GM11168 (cell line): ENCODE results near the gene ECSCR.
"Not testable (repeated sequence)": the region's sequence is repeated elsewhere in the genome, so short reads cannot be mapped to it uniquely, and the experiment has no call there.

Experiments used
- in situ Hi-C: fragments of 300-500 bp; cut with MboI; formaldehyde crosslinking; loops from one replicate; pipeline ENCODE4 v1.12.0; 2022; ENCODE audit warnings: low sequenced_read_pairs; ENCODE audit not compliant: unreplicated experiment

ECSCR gene, protein sequence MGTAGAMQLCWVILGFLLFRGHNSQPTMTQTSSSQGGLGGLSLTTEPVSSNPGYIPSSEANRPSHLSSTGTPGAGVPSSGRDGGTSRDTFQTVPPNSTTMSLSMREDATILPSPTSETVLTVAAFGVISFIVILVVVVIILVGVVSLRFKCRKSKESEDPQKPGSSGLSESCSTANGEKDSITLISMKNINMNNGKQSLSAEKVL

DNA sequence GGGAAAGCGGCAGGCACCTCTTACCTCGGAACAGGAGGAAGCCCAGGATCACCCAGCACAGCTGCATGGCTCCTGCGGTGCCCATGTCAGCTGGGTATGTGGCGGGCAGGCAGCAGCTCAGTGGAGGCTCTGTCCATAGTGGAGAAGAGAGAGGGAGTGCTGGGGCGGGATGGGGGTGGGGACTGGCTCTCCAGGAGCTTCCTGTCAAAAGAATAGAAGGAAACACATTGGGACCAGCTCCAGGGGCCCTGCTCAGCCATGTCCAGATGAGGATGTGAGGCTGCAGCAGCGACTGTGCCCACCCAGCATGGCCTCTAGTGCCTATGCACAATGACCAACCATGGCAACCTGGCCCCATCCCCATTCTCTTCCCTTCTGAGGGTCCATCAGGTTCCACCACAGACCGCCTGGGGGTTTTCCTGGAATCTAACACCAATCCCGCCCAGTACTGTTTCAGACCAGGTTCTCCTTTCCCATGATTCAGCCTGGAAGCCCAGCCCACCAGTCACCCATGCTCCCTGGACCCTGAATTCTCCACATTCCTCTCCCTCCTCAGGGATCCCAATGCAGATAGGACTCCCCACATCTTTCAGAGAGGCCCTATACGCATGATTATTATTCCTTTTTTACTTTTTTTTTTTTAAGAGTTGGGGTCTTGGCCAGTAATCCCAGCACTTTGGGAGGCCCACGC lies at the start of gene ECSCR:
Gene ECSCR, minus strand, starts transcription at position 158 of the 691 bp plus-strand sequence. Its CDS starts 73 bp downstream, at position 85.
- in situ Hi-C loops, result loop anchor here (5.0 kb wide), 1 partner anchor 35 kb away; no protein-coding TSS in a partner anchor

DNA sequence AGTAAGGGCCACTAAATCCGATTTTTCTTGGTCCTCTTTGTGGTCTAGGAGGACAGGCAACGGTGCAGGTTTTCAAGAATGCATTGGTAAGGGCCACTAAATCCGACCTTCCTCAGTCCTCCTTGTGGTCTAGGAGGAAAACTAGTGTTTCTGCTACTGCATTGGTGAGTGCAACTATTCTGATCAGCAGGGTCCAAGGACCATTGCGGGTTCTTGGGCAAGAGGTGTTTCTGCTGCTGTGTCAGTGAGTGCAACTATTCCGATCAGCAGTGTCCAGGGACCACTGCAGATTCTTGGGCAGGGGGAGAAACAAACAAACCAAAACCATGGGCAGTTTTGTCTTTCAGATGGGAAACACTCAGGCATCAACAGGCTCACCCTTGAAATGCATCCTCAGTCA lies 42.2 kb upstream of the ECSCR start:
- in situ Hi-C loops, result not testable (repeated sequence)

DNA sequence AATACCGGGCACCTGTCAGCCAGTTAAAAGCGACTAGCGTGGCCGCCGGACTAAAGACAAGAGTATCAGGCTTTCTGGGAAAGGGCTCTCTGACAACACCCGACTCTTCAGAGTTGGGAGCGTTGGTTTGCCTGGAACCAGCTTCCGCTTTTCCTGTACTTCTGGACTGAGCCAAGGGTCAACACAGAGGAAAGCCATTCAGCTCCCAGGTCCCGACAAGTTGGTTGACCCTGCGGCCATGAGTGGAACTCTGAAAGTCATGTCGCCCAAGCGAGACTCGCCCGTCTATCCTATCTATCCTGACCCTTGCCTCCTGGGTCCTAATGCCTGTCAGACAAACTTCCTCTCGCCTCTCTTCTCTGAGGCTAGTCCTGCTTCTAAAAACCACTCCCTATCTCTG lies 41.3 kb upstream of the ECSCR start:
- in situ Hi-C loops, result not testable (repeated sequence)

DNA sequence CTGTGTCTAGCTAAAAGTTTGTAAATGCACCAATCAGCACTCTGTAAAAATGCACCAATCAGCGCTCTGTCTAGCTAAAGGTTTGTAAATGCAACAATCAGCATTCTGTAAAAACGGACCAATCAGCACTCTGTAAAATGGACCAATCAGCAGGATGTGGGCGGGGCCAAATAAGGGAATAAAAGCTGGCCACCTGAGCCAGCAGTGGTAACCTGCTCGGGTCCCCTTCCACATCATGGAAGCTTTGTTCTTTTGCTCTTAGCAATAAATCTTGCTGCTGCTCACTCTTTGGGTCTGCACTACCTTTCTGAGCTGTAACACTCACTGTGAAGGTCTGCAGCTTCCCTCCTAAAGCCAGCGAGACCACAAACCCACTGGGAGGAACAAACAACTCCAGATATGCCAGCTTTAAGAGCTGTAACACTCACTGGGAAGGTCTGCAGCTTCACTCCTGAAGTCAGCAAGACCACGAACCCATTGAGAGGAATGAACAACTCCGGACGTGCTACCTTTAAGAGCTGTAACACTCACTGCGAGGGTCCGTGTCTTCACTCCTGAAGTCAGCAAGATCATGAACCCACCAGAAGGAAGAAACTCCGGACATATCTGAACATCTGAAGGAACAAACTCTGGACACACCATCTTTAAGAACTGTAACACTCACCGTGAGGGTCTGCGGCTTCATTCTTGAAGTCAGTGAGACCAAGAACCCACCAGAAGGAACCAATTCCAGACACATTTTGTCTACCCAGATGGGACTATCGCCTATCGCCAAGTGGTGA lies 40.7 kb upstream of the ECSCR start:
- in situ Hi-C loops, result not testable (repeated sequence)

DNA sequence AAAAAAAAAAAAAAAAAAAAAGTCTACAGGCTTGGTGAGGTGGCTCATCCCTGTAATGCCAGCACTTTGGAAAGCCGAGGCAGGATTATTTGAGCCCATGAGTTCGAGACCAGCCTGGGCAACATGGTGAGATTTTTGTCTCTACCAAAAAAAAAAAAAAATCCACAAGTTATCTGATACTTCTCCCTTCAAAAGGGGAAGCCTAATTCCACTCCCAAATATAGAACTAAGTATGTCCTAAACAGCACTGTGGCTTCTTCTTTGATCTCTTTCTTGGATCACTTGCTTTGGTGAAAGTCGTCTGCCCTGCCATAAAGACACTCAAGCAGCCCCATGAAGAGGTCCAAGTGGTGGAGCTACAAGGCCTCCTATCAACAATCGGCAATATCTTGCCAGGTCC lies 38.8 kb upstream of the ECSCR start:
- in situ Hi-C loops, result no loop called here

DNA sequence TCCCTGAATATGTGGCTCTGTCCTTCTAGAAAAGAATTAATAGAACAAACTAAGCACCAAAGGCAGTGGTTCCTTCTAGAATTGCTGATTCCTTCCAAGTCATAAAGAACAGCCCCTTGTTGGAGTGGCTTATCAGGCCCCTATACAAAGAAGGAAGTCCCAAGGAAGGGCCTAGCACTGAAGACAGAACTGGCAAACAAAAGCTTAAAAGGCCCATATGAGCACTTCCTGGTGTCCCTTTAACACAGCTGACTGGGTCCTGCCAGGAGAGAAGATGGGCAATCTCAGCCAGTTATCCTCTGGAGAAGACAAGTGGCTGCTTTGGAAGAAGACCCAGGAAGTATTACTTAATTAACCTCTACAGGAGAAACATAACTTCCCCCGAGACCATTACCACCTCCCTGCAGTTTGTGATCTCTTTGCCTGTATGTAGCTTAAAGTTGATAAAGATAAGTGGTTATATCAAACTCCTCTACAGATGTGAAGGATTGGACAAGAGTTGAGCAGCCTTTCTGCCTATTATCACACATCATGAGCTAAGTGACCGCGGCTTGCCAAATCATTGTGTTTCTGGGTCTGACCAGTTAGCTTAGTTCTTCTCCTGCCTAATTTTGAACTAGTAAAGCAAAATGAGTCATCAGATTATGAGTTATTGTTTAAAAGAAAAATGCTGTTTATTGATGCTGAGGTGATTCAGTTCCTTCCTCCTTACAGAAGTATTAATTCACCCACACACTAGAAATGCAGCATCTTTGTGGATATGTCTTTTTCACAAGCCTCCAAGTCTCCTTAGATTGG lies 33.3 kb upstream of the ECSCR start:
- in situ Hi-C loops, result loop anchor here (5.0 kb wide), 1 partner anchor 34 kb away; the partner anchor contains the start of gene ECSCR

DNA sequence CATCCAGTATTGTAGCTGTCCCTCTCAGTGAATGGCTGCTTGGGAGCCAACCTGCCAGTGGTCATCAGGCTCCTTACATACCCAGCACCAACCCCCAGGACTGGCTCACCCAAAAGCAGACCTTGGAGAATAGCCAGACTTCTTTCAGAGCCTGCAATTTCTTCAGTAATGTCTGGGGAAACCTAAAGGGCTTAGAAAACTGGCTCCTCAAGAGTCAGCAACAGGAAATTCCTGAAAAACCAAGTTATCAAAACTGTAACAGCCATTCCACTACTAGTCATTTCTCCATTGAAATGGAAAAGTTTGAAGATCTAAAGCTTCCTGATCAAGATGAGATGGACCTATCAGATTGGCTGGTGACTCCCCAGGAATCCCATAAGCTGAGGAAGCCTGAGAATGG lies 32.3 kb upstream of the ECSCR start:
- in situ Hi-C loops, result loop anchor here (5.0 kb wide), 1 partner anchor 33 kb away; the partner anchor contains the start of gene ECSCR

DNA sequence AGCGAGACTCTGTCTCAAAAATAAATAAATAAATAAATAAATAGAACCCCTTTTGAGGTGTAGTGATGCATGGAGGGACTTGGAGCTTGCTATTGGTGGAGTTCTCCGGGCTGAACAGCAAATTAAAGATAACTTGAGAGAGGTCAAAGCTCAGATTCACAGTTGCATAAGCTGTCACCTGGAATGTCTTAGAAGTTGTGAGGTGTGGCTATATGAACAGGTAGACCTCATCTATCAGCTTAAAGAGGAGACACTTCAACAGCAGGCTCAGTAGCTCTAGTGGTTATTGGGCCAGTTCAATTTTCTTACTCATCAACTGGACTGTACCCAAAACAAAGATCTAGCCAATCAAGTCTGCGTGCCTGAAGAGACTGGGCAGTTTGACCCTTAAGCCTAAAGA lies 31.7 kb upstream of the ECSCR start:
- in situ Hi-C loops, result no loop called here

DNA sequence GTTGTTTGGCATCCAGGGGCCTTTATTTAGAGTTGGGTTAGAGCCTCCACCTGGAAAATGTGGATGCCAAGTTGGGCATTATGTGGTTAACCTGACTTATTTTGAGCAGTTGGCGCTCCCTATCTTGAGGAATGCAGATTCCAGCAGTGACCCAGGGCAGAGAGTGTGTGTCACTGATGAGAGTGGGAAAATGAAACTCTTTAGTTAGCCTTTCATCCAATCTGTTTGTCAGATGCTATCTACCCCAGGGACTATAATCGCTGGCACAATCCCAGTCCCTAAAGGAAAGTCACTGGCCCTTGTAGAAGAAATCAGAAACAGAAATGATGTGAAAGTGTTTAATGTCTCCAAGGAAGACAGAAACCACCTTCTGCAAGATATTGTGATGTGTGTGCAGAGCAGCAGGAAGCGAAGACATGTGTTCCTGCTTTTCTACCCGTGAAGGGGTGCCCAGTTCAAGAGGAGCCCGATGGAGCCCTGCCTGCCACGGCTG lies 30.2 kb upstream of the ECSCR start:
- in situ Hi-C loops, result no loop called here

DNA sequence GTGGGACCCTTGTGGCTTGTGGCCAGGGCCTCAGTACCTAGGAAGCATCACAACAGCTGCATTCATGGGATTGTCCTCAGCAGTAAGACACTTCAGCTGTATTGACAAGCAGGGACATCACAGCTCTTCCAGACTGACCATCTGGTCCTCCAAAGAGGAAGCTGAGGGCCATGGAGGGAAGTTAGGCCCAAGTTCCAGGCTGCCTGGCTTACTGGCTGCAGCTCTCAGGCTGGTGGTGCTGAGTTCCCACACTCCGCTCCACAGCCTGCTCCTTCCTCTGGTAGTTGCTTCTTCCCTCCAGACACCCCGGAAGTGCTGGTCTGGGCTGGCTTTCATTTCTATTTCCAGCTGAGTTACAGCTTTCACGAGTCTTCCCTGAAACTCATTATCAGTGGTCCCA lies 25.7 kb upstream of the ECSCR start:
- in situ Hi-C loops, result no loop called here

DNA sequence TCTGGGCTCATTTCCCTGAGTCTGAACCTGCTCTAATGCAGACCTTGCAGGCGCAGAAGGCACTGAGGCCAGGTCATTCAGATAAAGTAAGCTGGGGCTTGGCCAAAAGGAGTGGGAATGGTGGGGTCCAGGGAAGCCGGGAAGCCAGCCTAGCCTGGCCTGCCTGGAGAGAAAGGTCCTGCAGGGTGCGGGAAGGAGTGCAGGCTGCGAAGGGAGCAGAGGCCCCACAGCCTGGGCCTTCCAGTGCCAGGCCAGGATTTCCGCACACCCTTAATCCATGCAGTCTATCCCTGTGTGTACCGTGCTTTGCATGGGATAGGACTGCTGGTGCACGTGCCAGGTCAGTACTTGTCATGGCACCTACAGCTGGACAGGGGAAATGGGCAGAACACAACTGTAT lies 23.7 kb upstream of the ECSCR start:
- in situ Hi-C loops, result no loop called here

DNA sequence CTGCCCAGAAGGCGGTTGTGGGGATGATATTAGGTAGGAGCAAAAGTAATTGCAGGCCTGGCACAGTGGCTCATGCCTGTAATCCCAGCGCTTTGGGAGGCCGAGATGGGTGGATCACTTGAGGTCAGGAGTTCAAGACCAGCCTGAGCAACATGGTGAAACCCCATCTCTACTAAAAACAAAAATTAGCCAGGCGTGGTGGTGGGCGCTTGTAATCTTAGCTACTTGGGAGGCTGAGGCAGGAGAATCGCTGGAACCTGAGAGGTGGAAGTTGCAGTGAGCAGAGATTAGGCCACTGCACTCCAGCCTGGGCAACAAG lies 20.3 kb upstream of the ECSCR start:
- in situ Hi-C loops, result not testable (repeated sequence)

DNA sequence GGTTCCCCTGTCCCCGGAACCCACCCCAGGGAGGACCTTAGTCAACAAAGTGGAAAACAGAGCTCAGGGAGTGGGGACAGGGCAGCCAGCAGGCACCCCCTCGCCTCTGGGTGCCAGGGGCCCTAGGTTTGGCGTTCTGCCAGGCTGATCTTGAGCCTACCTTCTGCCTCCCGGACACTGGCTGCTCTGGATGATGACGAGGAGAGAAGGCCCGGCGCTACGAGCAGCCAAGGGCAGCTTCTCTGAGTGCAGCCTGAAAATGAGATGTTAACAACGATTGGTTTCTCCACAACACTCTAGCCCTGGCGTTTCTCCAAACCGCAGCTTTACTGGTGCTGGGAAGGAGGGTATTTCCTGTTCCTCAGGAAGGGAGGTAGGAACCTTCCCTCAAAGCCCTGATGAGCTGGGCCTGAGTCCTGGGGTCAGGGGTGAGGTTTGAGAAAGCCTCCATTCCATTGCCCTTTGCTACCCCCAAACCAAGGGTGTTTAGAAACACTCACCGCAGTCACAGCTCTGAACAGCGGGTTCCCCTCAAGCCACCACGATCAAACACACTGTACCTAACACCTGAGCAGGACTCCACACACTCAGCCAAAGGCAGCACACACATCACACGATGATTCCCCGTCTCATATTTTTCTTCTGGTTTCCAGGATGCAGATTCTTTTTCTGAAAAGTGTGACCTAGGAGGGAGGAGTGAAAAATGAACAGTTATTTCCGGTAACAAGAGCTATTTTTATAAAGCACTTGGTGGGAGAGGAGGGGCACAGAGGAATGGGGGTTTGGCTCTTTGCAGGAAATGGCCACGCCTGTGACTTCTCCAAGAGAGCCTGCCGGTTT lies 19.7 kb upstream of the ECSCR start, which contains the start of gene STING1:
Gene STING1, minus strand, starts transcription at position 709 of the 840 bp plus-strand sequence. CDS start 1,054 bp downstream, outside the sequence.
- in situ Hi-C loops, result no loop called here

DNA sequence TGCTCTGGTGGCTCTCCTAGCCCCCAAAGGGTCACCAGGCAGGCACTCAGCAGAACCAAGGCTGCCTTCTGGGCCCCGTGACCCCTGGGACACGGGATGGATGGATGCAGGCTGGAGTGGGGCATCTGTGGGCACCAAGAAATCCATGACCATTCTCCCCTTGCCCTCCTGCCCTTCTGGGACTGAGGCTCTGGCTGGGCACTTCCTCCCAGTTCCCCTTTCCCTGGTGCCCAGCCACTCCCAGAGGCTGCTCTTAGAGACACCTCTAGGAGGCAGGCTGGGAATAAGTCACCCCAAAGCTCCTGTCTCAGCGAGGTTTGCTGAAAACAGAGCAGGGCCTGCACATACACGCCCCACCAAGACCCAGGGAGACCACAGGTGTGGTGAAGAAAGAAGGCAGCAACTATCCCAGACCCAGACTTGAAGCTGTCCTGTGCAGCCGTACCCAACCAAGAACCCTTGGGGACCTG lies 19.1 kb upstream of the ECSCR start:
- in situ Hi-C loops, result no loop called here

DNA sequence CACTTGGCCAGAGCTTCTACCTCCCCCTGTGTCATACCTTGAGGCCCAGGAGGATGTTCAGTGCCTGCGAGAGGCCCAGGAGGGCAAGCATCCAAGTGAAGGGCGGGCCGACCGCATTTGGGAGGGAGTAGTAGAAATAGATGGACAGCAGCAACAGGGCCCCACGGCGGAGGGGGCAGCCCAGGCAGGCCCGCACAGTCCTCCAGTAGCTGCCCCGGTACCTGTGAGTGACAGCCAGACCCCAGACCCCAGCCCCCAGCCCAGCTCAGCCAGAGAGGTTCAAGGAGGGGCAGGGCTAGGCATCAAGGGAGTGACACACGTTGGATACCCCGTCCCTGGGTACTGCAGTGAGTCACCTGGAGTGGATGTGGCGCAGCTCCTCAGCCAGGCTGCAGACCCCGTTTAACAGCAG lies 18.6 kb upstream of the ECSCR start:
- in situ Hi-C loops, result no loop called here

DNA sequence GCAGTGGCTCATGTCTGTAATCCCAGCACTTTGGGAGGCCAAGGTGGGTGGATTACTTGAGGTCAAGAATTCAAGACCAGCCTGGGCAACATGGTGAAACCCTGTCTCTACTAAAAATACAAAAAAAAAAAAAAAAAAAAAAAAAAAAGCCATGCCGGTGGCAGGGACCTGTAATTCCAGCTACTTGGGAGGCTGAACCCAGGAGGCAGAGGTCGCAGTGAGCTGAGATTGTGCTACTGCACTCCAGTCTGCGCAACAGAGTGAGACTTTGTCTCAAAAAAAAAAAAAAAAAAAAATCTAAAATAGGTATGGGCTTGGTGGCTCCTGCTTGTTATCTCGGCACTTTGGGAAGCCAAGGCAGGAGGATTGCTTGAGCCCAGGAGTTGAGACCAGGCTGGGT lies 17.2 kb upstream of the ECSCR start:
- in situ Hi-C loops, result loop anchor here (10.0 kb wide), 1 partner anchor 55 kb away; no protein-coding TSS in a partner anchor

DNA sequence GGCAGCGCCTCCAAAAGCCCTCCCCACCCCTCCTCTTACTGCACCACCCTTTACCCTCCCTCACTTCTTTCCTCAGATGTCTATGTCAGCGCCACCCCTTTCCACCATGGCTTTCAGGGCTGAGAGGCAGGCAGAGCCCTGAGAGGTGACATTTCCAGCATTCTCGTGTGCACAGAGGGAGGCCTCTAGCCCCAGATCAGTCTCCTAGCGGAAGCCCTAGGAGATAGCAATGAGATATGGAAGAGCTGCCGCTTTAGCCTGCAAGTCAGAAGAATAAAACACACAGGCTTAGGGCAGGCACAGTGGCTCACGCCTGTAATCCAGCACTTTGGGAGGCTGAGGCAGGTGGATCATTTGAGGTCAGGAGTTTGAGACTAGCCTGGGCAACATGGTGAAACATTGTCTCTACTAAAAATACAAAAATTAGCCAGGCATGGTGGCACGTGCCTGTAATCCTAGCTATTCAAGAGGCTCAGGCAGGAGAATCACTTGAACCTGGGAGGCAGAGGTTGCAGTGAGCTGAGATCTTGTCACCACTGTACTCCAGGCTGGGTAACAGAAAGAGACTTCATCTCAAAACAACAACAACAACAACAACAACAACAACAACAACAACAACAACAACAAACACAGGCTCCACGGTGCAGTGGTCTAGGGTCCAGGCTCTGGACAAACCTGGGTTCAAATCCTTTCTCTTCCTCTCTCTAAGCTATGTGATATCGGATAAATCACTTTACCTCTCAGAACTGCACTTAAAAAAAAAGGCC lies 16.3 kb upstream of the ECSCR start:
- in situ Hi-C loops, result loop anchor here (10.0 kb wide), 1 partner anchor 54 kb away; no protein-coding TSS in a partner anchor
